Measurements from ENCODE around the gene CRPPA. TPM values are rescaled to one million over a fixed set of nuclear protein-coding genes. Genes with fewer than 3 reads are reported as not detected.

The CRPPA gene
- total RNA-seq, 2 donors from 2014 or later = 1.4 to 2.1 TPM

- ATAC-seq (ENCODE audit: insufficient number of reproducible peaks, low FRiP score, low read depth) = no peak
- TF ChIP-seq CTCF (IDR thresholded peaks at IDR 0.05) = no peak
- H3K27ac ChIP-seq = no peak overlapping the region
- H3K9me3 ChIP-seq = no peaks in the 10 kb centered on the region
- no peaks in the 10 kb centered on the region for H3K4me1 ChIP-seq (ENCODE audit: control insufficient read depth in 1 of 2, low read depth in 2 of 2)
- H3K36me3 ChIP-seq = no peaks in the 10 kb centered on the region
- H3K27me3 ChIP-seq (replicated peaks; ENCODE audit: insufficient read depth) = no peaks in the 10 kb centered on the region
- no peak for DNase-seq (ENCODE audit: low spot score)
- no peak overlapping the region for H3K4me3 ChIP-seq
These were observed 10.5 kb upstream of the CRPPA start for GRCh38 chr7:16431646-16432424.

GRCh38 chr7:16430133-16430532 is 8.8 kb upstream of the CRPPA start:
- Histone ChIP-seq H3K4me3 (no peak overlapping the region), H3K4me1 (ENCODE audit: control insufficient read depth in 1 of 2, low read depth in 2 of 2) (no peaks in the 10 kb centered on the region), H3K36me3 (no peaks in the 10 kb centered on the region), H3K27ac (no peak overlapping the region), H3K9me3 (no peaks in the 10 kb centered on the region), H3K27me3 (replicated peaks; ENCODE audit: insufficient read depth) (no peaks in the 10 kb centered on the region)
- no peak for TF ChIP-seq CTCF (IDR thresholded peaks at IDR 0.05)
- DNase-seq (ENCODE audit: low spot score) = no peak
- no peak for ATAC-seq (ENCODE audit: insufficient number of reproducible peaks, low FRiP score, low read depth)

GRCh38 chr7:16428672-16429071 is 7.3 kb upstream of the CRPPA start:
- Histone ChIP-seq H3K36me3 (no peaks in the 10 kb centered on the region), H3K4me3 (no peak overlapping the region), H3K27me3 (replicated peaks; ENCODE audit: insufficient read depth) (no peaks in the 10 kb centered on the region), H3K9me3 (no peaks in the 10 kb centered on the region), H3K27ac (no peak overlapping the region), H3K4me1 (ENCODE audit: control insufficient read depth in 1 of 2, low read depth in 2 of 2) (no peaks in the 10 kb centered on the region)
- ATAC-seq (ENCODE audit: insufficient number of reproducible peaks, low FRiP score, low read depth) (no peak), DNase-seq (ENCODE audit: low spot score) (no peak)
- no peak for TF ChIP-seq CTCF (IDR thresholded peaks at IDR 0.05)

GRCh38 chr7:16428182-16428581 is 6.8 kb upstream of the CRPPA start:
- H3K27ac ChIP-seq = no peak overlapping the region
- H3K9me3 ChIP-seq = no peaks in the 10 kb centered on the region
- H3K4me1 ChIP-seq (ENCODE audit: control insufficient read depth in 1 of 2, low read depth in 2 of 2) = no peaks in the 10 kb centered on the region
- ATAC-seq (ENCODE audit: insufficient number of reproducible peaks, low FRiP score, low read depth) (no peak), DNase-seq (ENCODE audit: low spot score) (no peak)
- H3K36me3 ChIP-seq = no peaks in the 10 kb centered on the region
- no peak for TF ChIP-seq CTCF (IDR thresholded peaks at IDR 0.05)
- no peak overlapping the region for H3K4me3 ChIP-seq
- no peaks in the 10 kb centered on the region for H3K27me3 ChIP-seq (replicated peaks; ENCODE audit: insufficient read depth)

- Histone ChIP-seq H3K9me3 (no peaks in the 10 kb centered on the region), H3K27me3 (replicated peaks; ENCODE audit: insufficient read depth) (no peaks in the 10 kb centered on the region)
- TF ChIP-seq CTCF (IDR thresholded peaks at IDR 0.05) = no peak
These were observed 2.4 kb upstream of the CRPPA start for GRCh38 chr7:16423761-16424160.

More at GRCh38 chr7:16423761-16424160, 2.4 kb upstream of the CRPPA start:
- H3K4me3 ChIP-seq = no peak overlapping the region
- peaks cover 10 to 22% of the 10 kb centered on the region in 2 donors for H3K4me1 ChIP-seq (ENCODE audit: control insufficient read depth in 1 of 2, low read depth in 2 of 2)
- no peak for ATAC-seq (ENCODE audit: insufficient number of reproducible peaks, low FRiP score, low read depth)
- H3K27ac ChIP-seq = no peak overlapping the region
- no peaks in the 10 kb centered on the region for H3K36me3 ChIP-seq
- no peak for DNase-seq (ENCODE audit: low spot score)

Measured in thoracic aorta (tissue), 2 donors.